HG02623 (cell line): Measurements from ENCODE around the gene ANKRD63.

Source experiments
- ATAC-seq: cut with Tn5 transposase; IDR thresholded peaks from one replicate; pipeline ENCODE4 v1.9.1; 2021; ENCODE audit warnings: moderate library complexity; ENCODE audit not compliant: unreplicated experiment

The ANKRD63 gene

GRCh38 chr15:40281057-40281800 lies 1.6 kb downstream of the ANKRD63 start:
- no peak for ATAC-seq

GRCh38 chr15:40280260-40281056 lies 2.4 kb downstream of the ANKRD63 start:
- ATAC-seq, result no peak

- no peak for ATAC-seq
Measured at GRCh38 chr15:40279437-40280141, 3.3 kb downstream of the ANKRD63 start.

GRCh38 chr15:40278026-40278425 lies 4.8 kb downstream of the ANKRD63 start:
- ATAC-seq, result no peak

- ATAC-seq, result no peak
Measured at GRCh38 chr15:40277471-40277870, 5.4 kb downstream of the ANKRD63 start.

- no peak for ATAC-seq
Measured at GRCh38 chr15:40276927-40277326, 5.9 kb downstream of the ANKRD63 start.

GRCh38 chr15:40275954-40276353 lies 6.9 kb downstream of the ANKRD63 start:
- ATAC-seq, result no peak

- no peak for ATAC-seq
Measured at GRCh38 chr15:40275523-40275922, 7.3 kb downstream of the ANKRD63 start.

GRCh38 chr15:40274350-40275274 lies 8.3 kb downstream of the ANKRD63 start:
- no peak for ATAC-seq

GRCh38 chr15:40273428-40273827 lies 9.4 kb downstream of the ANKRD63 start:
- no peak for ATAC-seq

GRCh38 chr15:40272485-40273056 lies 10.3 kb downstream of the ANKRD63 start:
- no peak for ATAC-seq

- ATAC-seq, result no peak
Measured at GRCh38 chr15:40271685-40272484, 11.0 kb downstream of the ANKRD63 start.

- ATAC-seq, result no peak
Measured at GRCh38 chr15:40270246-40270995, 12.4 kb downstream of the ANKRD63 start.

- no peak for ATAC-seq
Measured at GRCh38 chr15:40269604-40270003, 13.3 kb downstream of the ANKRD63 start.

GRCh38 chr15:40267670-40268069 lies 15.2 kb downstream of the ANKRD63 start:
- ATAC-seq, result no peak

- ATAC-seq, result no peak
Measured at GRCh38 chr15:40266828-40267304, 16.0 kb downstream of the ANKRD63 start.

- no peak for ATAC-seq
Measured at GRCh38 chr15:40265875-40266274, 17.0 kb downstream of the ANKRD63 start.

- ATAC-seq, result no peak
Measured at GRCh38 chr15:40265355-40265754, 17.5 kb downstream of the ANKRD63 start.
